Daoy (cell line): ENCODE results near the gene CNTN1. TPM values are rescaled to one million over a fixed set of nuclear protein-coding genes. Genes with fewer than 3 reads are reported as not detected.

Source experiments
- DNase-seq: peaks from one replicate; pipeline ENCODE4 v3.0.0-alpha.2; 2015; ENCODE audit warnings: low read depth
- total RNA-seq: library from RNA; depleted of rRNA; stranded (reverse); fragments of >200 nt; shearing (Covaris generic); gene quantifications from 2 replicates; pipeline ENCODE4 v1.2.3, GENCODE V29; 2014

The CNTN1 gene
- total RNA-seq, 1 experiment from 2014 or later = 0.06 TPM

- DNase-seq = no peak
These were observed 415.8 kb downstream of the CNTN1 start for GRCh38 chr12:41108032-41108431.

- DNase-seq = no peak
These were observed 420.7 kb downstream of the CNTN1 start for GRCh38 chr12:41112903-41113302.

- no peak for DNase-seq
These were observed 428.0 kb downstream of the CNTN1 start for GRCh38 chr12:41120211-41120610.

- DNase-seq = no peak
These were observed 429.1 kb downstream of the CNTN1 start for GRCh38 chr12:41121374-41121773.
